Activated naive CD4-positive, alpha-beta T cell treated with anti-CD3 and anti-CD28 coated beads for 36 hours (primary cell): ENCODE measurements around the gene KCNIP1. TPM values are rescaled to one million over a fixed set of nuclear protein-coding genes. Genes with fewer than 3 reads are reported as not detected.

ENCODE experiments used
- CTCF ChIA-PET: fragments of 350-600 bp; sonication (Branson Sonifier 250); formaldehyde crosslinking; loops from one replicate; lab custom pipeline; 2021; ENCODE audit warnings: antibody characterized with exemption; lab: Charles Lee
- DNase-seq: peaks from one replicate; pipeline ENCODE4 v3.0.0-alpha.2; 2020
- H3K27ac Mint-ChIP-seq: one replicate; pipeline ENCODE4 v1.8.0; 2021; ENCODE audit warnings: mild to moderate bottlenecking, mixed read lengths
- H3K27me3 Mint-ChIP-seq: one replicate; pipeline ENCODE4 v1.8.0; 2021; ENCODE audit warnings: low read depth, mixed read lengths
- H3K36me3 Mint-ChIP-seq: one replicate; pipeline ENCODE4 v1.8.0; 2021; ENCODE audit warnings: low read depth, mixed read lengths
- H3K4me1 Mint-ChIP-seq: one replicate; pipeline ENCODE4 v1.8.0; 2021; ENCODE audit warnings: low read depth, mixed read lengths
- H3K4me3 Mint-ChIP-seq: one replicate; pipeline ENCODE4 v1.8.0; 2021; ENCODE audit warnings: mild to moderate bottlenecking, moderate library complexity, mixed read lengths
- H3K9me3 Mint-ChIP-seq: one replicate; pipeline ENCODE4 v1.8.0; 2021; ENCODE audit warnings: mixed read lengths
- intact Hi-C: fragments of 100-400 bp; cut with micrococcal nuclease; formaldehyde crosslinking; loops from one replicate; pipeline ENCODE4 v1.15.1; 2023
- total RNA-seq, 2 experiments: library from RNA; stranded (reverse); gene quantifications; one replicate each; pipeline ENCODE4 v1.2.3, GENCODE V29; 2021

The KCNIP1 gene
- total RNA-seq, 2 experiments from 2014 or later, result not detected

DNA sequence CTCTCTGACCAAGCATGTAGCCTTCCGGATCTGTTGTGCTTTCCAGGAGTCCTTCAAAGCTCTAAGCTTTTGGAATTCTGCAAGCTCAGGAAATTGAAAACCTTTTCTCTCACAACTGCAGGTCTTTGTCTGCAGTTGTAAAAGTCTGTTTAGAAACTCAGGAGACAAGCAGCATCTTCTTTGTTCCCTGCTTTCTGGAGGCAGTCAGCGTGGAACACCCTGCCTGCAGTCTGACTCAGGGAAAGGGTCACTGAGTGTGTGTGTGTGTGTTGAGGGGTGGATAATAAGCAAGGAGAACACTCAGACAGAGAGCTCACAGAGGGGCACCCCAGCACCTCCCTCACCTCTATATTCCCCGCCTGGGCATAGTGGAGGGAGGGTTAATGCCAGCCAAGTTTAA lies 29.1 kb downstream of the KCNIP1 start:
- Mint-ChIP-seq H3K27ac (no peak overlapping the region), H3K4me1 (no peaks in the 10 kb centered on the region), H3K9me3 (no peaks in the 10 kb centered on the region), H3K36me3 (no peaks in the 10 kb centered on the region), H3K4me3 (no peak overlapping the region), H3K27me3 (peaks cover 11% of the 10 kb centered on the region)
- DNase-seq, result no peak
- CTCF ChIA-PET, result no interaction called here
- intact Hi-C loops, result no loop called here

DNA sequence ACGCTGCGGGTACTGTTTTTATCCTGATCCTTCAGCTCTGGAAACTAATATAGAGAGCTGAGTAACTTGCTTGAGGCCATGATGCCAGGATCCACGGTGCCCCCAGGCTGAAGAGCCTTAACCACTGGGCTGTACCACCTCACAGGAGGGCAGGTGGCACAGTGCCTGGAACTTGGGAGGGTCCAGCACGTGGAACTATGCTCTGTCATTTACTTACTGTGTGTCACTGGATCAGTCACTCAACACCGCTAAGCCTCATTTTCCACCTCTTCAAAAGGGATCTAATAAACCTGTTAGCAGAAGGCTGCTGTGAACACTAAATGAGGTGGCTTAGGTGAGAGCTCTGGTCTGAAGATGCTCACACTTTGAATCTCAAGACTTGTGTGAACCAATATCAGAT lies 29.6 kb downstream of the KCNIP1 start:
- Mint-ChIP-seq H3K4me1 (no peaks in the 10 kb centered on the region), H3K27ac (no peak overlapping the region), H3K9me3 (no peaks in the 10 kb centered on the region), H3K36me3 (no peaks in the 10 kb centered on the region), H3K4me3 (no peak overlapping the region), H3K27me3 (peaks cover 11% of the 10 kb centered on the region)
- no peak for DNase-seq
- CTCF ChIA-PET, result no interaction called here
- intact Hi-C loops, result no loop called here

DNA sequence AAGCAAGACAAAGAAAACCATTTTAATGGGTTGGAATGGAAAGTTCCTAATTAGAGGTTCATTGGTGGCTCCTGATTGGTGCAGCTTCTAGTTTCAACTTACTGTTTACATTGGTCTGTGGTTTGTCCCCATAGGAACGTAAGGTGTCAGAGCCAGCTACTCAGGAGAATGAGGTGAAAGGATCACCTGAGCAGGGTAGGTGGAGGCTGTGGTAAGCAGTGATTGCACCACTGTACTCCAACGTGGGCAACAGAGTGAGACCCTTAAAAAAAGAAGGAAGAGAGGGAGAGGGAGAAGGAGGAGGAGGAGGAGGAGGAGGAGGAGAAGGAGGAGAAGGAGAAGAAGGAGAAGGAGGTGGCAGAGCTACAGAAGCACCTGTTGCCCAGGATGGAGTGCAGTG lies 30.4 kb downstream of the KCNIP1 start:
- intact Hi-C loops, result no loop called here
- Mint-ChIP-seq H3K9me3 (no peaks in the 10 kb centered on the region), H3K4me3 (no peak overlapping the region), H3K4me1 (no peaks in the 10 kb centered on the region), H3K27me3 (peaks cover 11% of the 10 kb centered on the region), H3K36me3 (no peaks in the 10 kb centered on the region), H3K27ac (no peak overlapping the region)
- CTCF ChIA-PET, result interaction anchor here (0.6 to 0.7 kb wide), 2 partner anchors 336 to 1278 kb away, joined by 3 to 4 read pairs; no protein-coding TSS in a partner anchor
- DNase-seq, result no peak

- Mint-ChIP-seq H3K4me3 (no peak overlapping the region), H3K27ac (no peak overlapping the region), H3K27me3 (peaks cover 14% of the 10 kb centered on the region), H3K36me3 (no peaks in the 10 kb centered on the region), H3K4me1 (no peaks in the 10 kb centered on the region), H3K9me3 (no peaks in the 10 kb centered on the region)
- intact Hi-C loops, result no loop called here
- DNase-seq, result no peak
- CTCF ChIA-PET, result interaction anchor here (0.7 to 1.2 kb wide), 2 partner anchors 29 to 116 kb away, joined by 3 read pairs; no protein-coding TSS in a partner anchor
Measured at GRCh38 chr5:170534941-170535340, 31.1 kb downstream of the KCNIP1 start.

DNA sequence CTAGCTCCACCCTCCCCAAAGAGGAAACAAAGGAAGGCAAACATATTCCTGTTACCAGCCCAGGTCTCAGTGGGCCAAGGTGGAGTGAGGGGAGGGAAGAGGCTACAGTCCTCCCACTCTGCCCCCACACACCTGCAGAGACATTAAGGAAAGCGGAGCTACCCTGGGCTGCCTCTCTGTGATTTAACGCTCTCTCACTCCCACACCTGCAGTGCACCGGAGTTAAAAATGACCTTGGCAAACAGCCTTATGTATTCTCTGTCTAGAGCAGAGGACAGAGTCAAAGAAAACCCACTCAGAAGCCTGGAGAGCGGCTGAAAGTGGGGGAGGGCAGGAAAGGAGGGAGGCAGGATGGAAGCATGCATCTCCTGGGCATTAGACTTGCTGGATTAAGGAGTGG lies 32.7 kb downstream of the KCNIP1 start:
- CTCF ChIA-PET, result no interaction called here
- DNase-seq, result no peak
- Mint-ChIP-seq H3K27me3 (peaks cover 12% of the 10 kb centered on the region), H3K27ac (no peak overlapping the region), H3K4me3 (no peak overlapping the region), H3K9me3 (no peaks in the 10 kb centered on the region), H3K36me3 (no peaks in the 10 kb centered on the region), H3K4me1 (no peaks in the 10 kb centered on the region)
- intact Hi-C loops, result no loop called here

DNA sequence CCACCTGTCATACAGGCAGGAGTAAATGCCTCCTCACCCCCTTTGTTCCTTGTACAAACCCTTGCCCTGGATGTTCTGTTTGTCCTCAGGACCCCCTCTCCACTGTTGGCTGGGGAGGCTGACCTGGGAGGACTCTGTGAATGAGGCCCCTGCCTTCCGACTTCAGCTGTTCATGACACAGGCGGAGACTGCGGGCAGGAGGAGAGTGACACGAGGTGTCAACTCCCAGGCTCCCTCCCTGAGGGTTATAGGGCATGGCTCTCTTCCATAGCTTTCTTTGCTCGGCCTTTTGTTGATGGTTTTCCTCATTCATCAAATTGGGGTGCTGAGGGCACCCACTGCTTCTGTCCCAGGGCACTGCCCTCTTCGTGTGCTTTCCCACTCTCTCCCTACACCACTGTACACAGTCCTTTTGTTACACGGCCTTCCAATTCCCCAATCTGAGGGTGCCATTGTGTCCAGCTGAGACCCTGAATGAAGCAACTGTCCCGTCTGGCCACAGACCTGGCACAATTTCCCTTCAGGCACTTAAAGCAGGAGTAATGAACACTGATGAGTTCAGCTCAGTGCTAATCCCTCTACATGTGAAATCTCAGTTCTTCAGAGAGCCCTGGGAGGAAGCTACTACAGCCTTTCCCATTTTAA lies 33.8 kb downstream of the KCNIP1 start:
- CTCF ChIA-PET, result interaction anchor here (0.5 kb wide), 1 partner anchor 38 kb away, joined by 6 read pairs; no protein-coding TSS in a partner anchor
- Mint-ChIP-seq H3K4me1 (no peaks in the 10 kb centered on the region), H3K9me3 (no peaks in the 10 kb centered on the region), H3K4me3 (no peak overlapping the region), H3K27ac (no peak overlapping the region), H3K27me3 (peaks cover 9% of the 10 kb centered on the region), H3K36me3 (no peaks in the 10 kb centered on the region)
- intact Hi-C loops, result no loop called here
- no peak for DNase-seq

DNA sequence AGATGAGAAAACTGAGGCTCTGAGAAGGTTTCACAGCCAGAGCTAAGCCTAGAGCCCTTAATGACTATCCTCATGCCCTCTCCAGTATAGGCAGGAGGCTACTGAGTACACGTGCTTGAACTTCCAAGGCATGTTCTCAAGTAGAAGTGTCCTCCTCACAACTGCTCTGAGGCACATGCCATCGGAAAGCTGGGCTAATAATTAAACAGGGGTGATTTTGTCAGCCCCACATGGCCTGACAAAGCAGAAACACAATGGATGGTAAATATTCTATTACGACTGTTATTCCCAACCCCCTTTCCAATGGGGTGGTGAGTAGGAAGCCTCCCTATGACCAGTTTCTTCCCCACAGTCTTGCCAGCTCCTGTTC lies 34.3 kb downstream of the KCNIP1 start:
- Mint-ChIP-seq H3K4me1 (no peaks in the 10 kb centered on the region), H3K36me3 (no peaks in the 10 kb centered on the region), H3K9me3 (no peaks in the 10 kb centered on the region), H3K27me3 (peaks cover 9% of the 10 kb centered on the region), H3K4me3 (no peak overlapping the region), H3K27ac (no peak overlapping the region)
- DNase-seq, result no peak
- intact Hi-C loops, result no loop called here
- CTCF ChIA-PET, result no interaction called here

DNA sequence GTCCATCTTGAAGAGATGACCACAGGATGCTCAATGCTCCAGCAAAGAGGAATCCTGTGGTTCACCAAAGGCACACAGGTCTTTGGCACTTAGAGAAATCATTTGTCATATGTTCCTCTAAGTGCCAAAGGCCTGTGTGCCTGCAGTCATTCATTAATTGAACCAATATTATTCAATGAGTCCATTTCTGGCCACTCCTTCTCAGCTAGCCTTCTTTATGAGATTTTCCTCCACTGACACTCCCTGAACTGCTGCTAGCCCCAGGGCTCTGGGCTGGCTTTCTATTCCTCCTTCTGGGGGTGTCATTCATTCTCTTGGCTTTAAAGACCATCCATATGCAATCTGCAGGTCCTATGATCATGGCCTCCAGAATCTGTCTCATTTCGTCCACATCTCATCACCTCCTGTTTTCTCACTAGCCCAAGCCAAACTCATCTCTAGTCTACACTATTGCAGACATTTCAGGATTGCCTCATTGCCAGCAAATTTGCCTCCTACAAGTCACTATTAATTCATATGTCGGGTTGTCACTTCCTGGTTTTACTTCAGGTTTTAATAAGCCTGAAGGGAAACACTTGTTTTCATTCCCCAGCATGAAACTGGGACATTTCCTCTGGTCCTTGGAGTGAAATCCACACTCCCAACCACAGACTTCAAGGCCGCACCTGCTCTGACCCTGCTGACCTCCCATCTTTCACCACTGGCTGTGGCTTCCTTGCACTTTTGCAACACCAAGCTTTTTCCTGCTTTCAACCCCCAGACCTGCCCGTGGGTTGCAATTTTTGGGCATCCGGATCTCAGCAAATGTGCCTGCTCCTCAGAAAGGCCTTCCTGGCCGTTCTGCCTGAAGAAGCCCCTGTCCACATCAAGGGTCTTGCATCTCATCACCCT lies 35.1 kb downstream of the KCNIP1 start:
- no peak overlapping the region for H3K4me3 Mint-ChIP-seq
- no peaks in the 10 kb centered on the region for H3K9me3 Mint-ChIP-seq
- no peak overlapping the region for H3K27ac Mint-ChIP-seq
- H3K4me1 Mint-ChIP-seq, result no peaks in the 10 kb centered on the region
- CTCF ChIA-PET, result no interaction called here
- no peaks in the 10 kb centered on the region for H3K36me3 Mint-ChIP-seq
- H3K27me3 Mint-ChIP-seq, result peaks cover 9% of the 10 kb centered on the region
- intact Hi-C loops, result no loop called here
- DNase-seq, result no peak

GRCh38 chr5:170540271-170540670 lies 36.5 kb downstream of the KCNIP1 start:
- Mint-ChIP-seq H3K27ac (no peak overlapping the region), H3K4me1 (no peaks in the 10 kb centered on the region), H3K9me3 (peaks cover 2% of the 10 kb centered on the region), H3K27me3 (peaks cover 11% of the 10 kb centered on the region), H3K4me3 (no peak overlapping the region), H3K36me3 (no peaks in the 10 kb centered on the region)
- intact Hi-C loops, result no loop called here
- no peak for DNase-seq
- CTCF ChIA-PET, result interaction anchor here (1.0 kb wide), 1 partner anchor 93 kb away, joined by 3 read pairs; no protein-coding TSS in a partner anchor

DNA sequence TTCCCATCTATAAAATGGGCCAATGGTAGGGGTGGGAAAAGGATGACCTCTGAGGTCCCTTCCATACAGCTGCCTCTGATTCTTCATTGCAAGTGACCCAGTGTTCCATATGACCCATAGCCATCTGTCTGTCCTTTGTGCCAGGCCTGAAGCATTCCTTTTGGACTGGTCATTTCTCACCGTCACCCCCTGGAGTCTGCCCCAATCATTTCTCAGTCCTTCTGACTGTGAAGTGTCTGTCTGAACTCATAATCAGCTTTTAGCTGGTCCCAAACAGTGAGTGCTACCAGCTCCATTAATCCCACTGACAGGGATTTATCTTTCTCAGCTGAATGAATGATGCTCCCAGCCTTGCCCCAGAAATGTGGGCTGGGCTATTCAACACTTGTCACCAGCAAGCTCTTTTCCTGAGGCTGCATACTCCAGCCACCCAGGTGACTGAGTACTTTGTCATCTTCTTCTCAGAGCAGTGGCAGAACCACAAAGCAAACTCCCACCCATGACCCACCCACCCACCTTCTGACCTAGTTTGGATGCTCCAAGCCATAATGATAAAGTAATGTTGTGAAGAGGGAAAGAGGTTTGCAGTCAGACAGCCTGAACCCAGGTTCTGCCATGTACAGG lies 37.4 kb downstream of the KCNIP1 start:
- Mint-ChIP-seq H3K36me3 (no peaks in the 10 kb centered on the region), H3K27me3 (peaks cover 14% of the 10 kb centered on the region), H3K9me3 (peaks cover 4% of the 10 kb centered on the region), H3K27ac (no peak overlapping the region), H3K4me1 (no peaks in the 10 kb centered on the region), H3K4me3 (no peak overlapping the region)
- CTCF ChIA-PET, result interaction anchor here (0.7 kb wide), 1 partner anchor 106 kb away, joined by 3 read pairs; no protein-coding TSS in a partner anchor
- intact Hi-C loops, result no loop called here
- no peak for DNase-seq

DNA sequence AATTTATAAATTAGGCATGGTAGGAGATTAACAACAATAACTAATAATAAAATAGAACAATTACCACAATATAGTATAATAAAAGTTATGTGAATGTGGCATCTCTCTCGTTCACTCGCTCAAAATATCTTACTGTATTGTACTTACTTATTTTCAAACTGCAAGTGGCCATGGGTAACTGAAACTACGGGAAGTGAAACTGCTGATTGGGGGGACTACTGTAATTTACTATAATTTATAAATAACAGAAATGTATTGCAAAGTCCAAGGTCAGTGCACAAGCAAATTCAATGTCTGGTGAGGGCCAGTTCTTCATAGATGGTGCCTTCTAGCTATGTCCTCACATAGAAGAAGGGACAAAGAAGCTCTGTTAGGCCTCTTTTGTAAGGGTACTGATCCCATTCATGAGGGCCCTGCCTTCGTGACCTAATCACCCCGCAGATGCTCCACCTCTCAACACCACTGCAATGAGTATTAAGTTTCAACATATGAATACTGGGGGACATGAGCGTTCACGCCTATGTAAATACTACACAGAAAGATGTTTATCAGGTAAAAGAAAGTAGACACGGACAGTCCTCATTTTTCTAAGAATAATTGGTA lies 39.0 kb downstream of the KCNIP1 start:
- CTCF ChIA-PET, result no interaction called here
- no peak overlapping the region for H3K27ac Mint-ChIP-seq
- no peak overlapping the region for H3K4me3 Mint-ChIP-seq
- peaks cover 4% of the 10 kb centered on the region for H3K9me3 Mint-ChIP-seq
- peaks cover 14% of the 10 kb centered on the region for H3K27me3 Mint-ChIP-seq
- H3K4me1 Mint-ChIP-seq, result no peaks in the 10 kb centered on the region
- no peaks in the 10 kb centered on the region for H3K36me3 Mint-ChIP-seq
- no peak for DNase-seq
- intact Hi-C loops, result no loop called here

DNA sequence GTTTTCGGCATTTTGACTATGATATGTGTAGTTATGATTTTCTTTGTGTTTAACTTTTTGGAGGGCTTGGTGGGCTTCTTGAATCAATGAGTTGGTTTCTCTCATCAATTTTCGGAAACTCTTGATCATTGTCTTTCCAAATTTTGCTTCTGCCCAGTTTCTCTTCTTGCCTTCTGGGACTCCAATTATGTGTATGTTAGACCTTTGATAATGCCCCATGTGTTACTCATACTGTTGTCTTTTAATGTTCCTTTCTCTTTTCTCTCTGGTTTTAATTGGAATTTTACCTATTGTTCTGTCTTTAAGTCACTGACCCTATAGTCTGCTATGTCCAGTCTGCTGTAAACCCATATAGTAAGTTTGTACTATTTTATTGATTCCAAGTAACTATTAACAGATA lies 41.5 kb downstream of the KCNIP1 start:
- Mint-ChIP-seq H3K27me3 (peaks cover 10% of the 10 kb centered on the region), H3K4me1 (no peaks in the 10 kb centered on the region), H3K9me3 (peaks cover 4% of the 10 kb centered on the region), H3K4me3 (no peak overlapping the region), H3K36me3 (no peaks in the 10 kb centered on the region), H3K27ac (no peak overlapping the region)
- CTCF ChIA-PET, result no interaction called here
- DNase-seq, result no peak
- intact Hi-C loops, result no loop called here
